Astrocyte (in vitro differentiated cells and primary cell): ENCODE measurements around the gene NTRK1.

Experiments used
- CTCF ChIP-seq: IDR thresholded peaks from 2 replicates; pipeline ENCODE4 v1.5.1; 2011; ENCODE audit warnings: low read depth, mild to moderate bottlenecking, inconsistent platforms, low read length, moderate library complexity; ENCODE audit not compliant: insufficient read depth
- EZH2 ChIP-seq: IDR thresholded peaks from 2 replicates; pipeline ENCODE4 v1.6.1; 2012; ENCODE audit warnings: mild to moderate bottlenecking, low read length, inconsistent platforms; ENCODE audit not compliant: insufficient read depth

GRCh38 chr1:156906206-156906906, 45.7 kb downstream of the NTRK1 start:
- TF ChIP-seq CTCF (no peak), EZH2 (no peak)
